DOHH2 (cell line): ENCODE measurements around the gene FBXO42.

Experiments used
- CTCF ChIP-seq: fragments of 200-600 bp; sonication (generic); IDR thresholded peaks from one replicate; pipeline ENCODE4 v1.5.1; 2014; ENCODE audit warnings: antibody characterized with exemption, mild to moderate bottlenecking, low read depth, low read length; ENCODE audit not compliant: poor library complexity, severe bottlenecking
- EZH2phosphoT487 ChIP-seq: fragments of 200-600 bp; sonication (generic); IDR thresholded peaks from 2 replicates; pipeline ENCODE4 v1.6.1; 2017; ENCODE audit warnings: borderline replicate concordance, mild to moderate bottlenecking, antibody characterized with exemption, low read length, moderate library complexity, mixed read lengths

- TF ChIP-seq CTCF, result no peak
- TF ChIP-seq EZH2phosphoT487, result no peak
These were observed 13.3 kb downstream of the FBXO42 start for GRCh38 chr1:16338961-16339360.
